PC-3 (cell line): ENCODE measurements around the gene ESRRG. TPM values are rescaled to one million over a fixed set of nuclear protein-coding genes. Genes with fewer than 3 reads are reported as not detected.

Experiments used
- ATAC-seq: fragments of 200-7000 bp; cut with Tn5 transposase; 2 replicates; pipeline ENCODE4 v1.9.1; 2020; ENCODE audit warnings: mild to moderate bottlenecking, moderate library complexity
- BruUV-seq: library from RNA; stranded (reverse); fragments of 400-500 nt; replicated peaks from 2 replicates; lab custom pipeline; 2021; lab: Mats Ljungman, UMichigan
- CTCF ChIA-PET: fragments of 300-600 bp; sonication (Branson Sonifier 250); formaldehyde crosslinking; loops from one replicate; lab custom pipeline; 2022; ENCODE audit warnings: antibody characterized with exemption; lab: Charles Lee
- POLR2A ChIA-PET: fragments of 300-600 bp; sonication (Branson Sonifier 250); formaldehyde crosslinking; loops from one replicate; lab custom pipeline; 2022; ENCODE audit warnings: antibody characterized with exemption; ENCODE audit not compliant: unreplicated experiment; lab: Charles Lee
- DNase-seq: peaks from one replicate; pipeline ENCODE4 v3.0.0-alpha.2; 2015
- H2AFZ ChIP-seq: fragments of 300-600 bp; sonication (generic); 2 replicates; pipeline ENCODE4 v1.6.0; 2016; ENCODE audit warnings: antibody characterized with exemption, low read length
- H3F3A ChIP-seq: fragments of 300-600 bp; sonication (generic); one replicate; pipeline ENCODE4 v1.6.0; 2017; ENCODE audit warnings: antibody characterized with exemption, low read length, control low read depth, mild to moderate bottlenecking; ENCODE audit not compliant: unreplicated experiment
- H3K27ac ChIP-seq: fragments of 300-600 bp; sonication (generic); 2 replicates; pipeline ENCODE4 v1.5.1; 2016; ENCODE audit warnings: mild to moderate bottlenecking, low read length
- H3K27me3 ChIP-seq: fragments of 300-600 bp; sonication (generic); 2 replicates; pipeline ENCODE4 v1.6.1; 2016; ENCODE audit warnings: low read length, mixed read lengths
- H3K36me3 ChIP-seq: fragments of 300-600 bp; sonication (generic); 2 replicates; pipeline ENCODE4 v1.6.1; 2016; ENCODE audit warnings: low read depth, mixed run types, low read length, mixed read lengths
- H3K4me1 ChIP-seq: fragments of 300-600 bp; sonication (generic); 2 replicates; pipeline ENCODE4 v1.5.1; 2016; ENCODE audit warnings: low read length; ENCODE audit not compliant: insufficient read depth
- H3K4me2 ChIP-seq: fragments of 300-600 bp; sonication (generic); 2 replicates; pipeline ENCODE4 v1.6.0; 2016; ENCODE audit warnings: low read length
- H3K4me3 ChIP-seq: fragments of 300-600 bp; sonication (generic); 2 replicates; pipeline ENCODE4 v1.5.1; 2016; ENCODE audit warnings: mild to moderate bottlenecking, low read length, mixed read lengths
- H3K79me2 ChIP-seq: fragments of 300-600 bp; sonication (generic); 2 replicates; pipeline ENCODE4 v1.6.1; 2017; ENCODE audit warnings: low read length, mixed read lengths
- H3K9ac ChIP-seq: fragments of 300-600 bp; sonication (generic); 2 replicates; pipeline ENCODE4 v1.6.0; 2016; ENCODE audit warnings: mild to moderate bottlenecking, low read length
- H3K9me2 ChIP-seq: fragments of 300-600 bp; sonication (generic); replicated peaks from 2 replicates; pipeline ENCODE4 v1.6.1; 2016; ENCODE audit warnings: mixed run types, low read length, mixed read lengths
- H3K9me3 ChIP-seq: fragments of 300-600 bp; sonication (generic); 2 replicates; pipeline ENCODE4 v1.6.1; 2016; ENCODE audit warnings: low read length, mixed read lengths
- H4K20me1 ChIP-seq: fragments of 300-600 bp; sonication (generic); 2 replicates; pipeline ENCODE4 v1.6.1; 2016; ENCODE audit warnings: low read length, mixed read lengths
- EZH2 ChIP-seq: fragments of 300-600 bp; sonication (generic); IDR thresholded peaks from one replicate; pipeline ENCODE4 v1.6.1; 2017; ENCODE audit warnings: antibody characterized with exemption, mild to moderate bottlenecking, low read length; ENCODE audit not compliant: unreplicated experiment
- EZH2phosphoT487 ChIP-seq: fragments of 300-600 bp; sonication (generic); IDR thresholded peaks from 2 replicates; pipeline ENCODE4 v1.6.1; 2018; ENCODE audit warnings: mild to moderate bottlenecking, antibody characterized with exemption, low read length, borderline replicate concordance
- intact Hi-C: fragments of 100-400 bp; cut with micrococcal nuclease; formaldehyde crosslinking; loops from 2 replicates; pipeline ENCODE4 v1.9.0; 2023
- total RNA-seq: library from RNA; depleted of rRNA; stranded (reverse); fragments of >200 nt; gene quantifications from 2 replicates; pipeline ENCODE4 v1.2.3, GENCODE V29; 2014
- TF ChIP-seq, protein P1 (sequence below): fragments of 300-600 bp; sonication (generic); conservative IDR thresholded peaks from 2 replicates; pipeline ENCODE4 v1.5.1; 2017; ENCODE audit warnings: antibody characterized with exemption, low read depth, mild to moderate bottlenecking, low read length

ESRRG gene
- total RNA-seq, 1 experiment from 2014 or later: 1.7 TPM

DNA sequence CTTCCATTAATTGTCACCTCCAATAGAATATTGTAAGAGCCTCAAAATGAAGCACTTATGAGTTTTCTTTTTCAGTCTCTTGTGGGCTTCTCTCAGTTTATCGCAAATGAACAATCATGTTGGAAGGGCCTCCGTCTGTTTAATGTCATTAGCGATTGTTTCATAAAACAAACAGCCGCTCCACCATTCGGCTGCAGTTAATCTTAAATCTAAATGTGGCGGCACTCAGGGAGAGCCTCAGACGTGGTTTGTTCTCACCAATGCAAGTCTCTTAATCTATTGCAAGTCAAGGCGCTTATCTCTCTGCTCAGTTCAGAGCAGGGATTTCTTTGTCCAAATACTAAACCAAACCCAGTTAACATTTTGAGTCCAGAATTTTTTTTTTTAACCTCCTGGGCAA, 34.9 kb upstream of the ESRRG start:
- H3K9me2 ChIP-seq: no peaks in the 10 kb centered on the region
- H3K79me2 ChIP-seq: no peaks in the 10 kb centered on the region
- H3K9me3 ChIP-seq: no peaks in the 10 kb centered on the region
- ChIA-PET POLR2A (no interaction called here), CTCF (no interaction called here)
- H2AFZ ChIP-seq: no peak overlapping the region
- no peak for TF ChIP-seq EZH2phosphoT487
- no peak for TF ChIP-seq EZH2
- H3K4me2 ChIP-seq: no peak overlapping the region
- no peak overlapping the region for H3K27ac ChIP-seq
- ATAC-seq: no peak
- no peaks in the 10 kb centered on the region for H3K36me3 ChIP-seq
- intact Hi-C loops: loop anchor here (10.0 kb wide), 1 partner anchor 637 kb away; no protein-coding TSS in a partner anchor
- no peaks in the 10 kb centered on the region for H3K4me1 ChIP-seq
- no peak overlapping the region for H3K9ac ChIP-seq
- DNase-seq: no peak
- no TSS peak for BruUV-seq
- no peaks in the 10 kb centered on the region for H3F3A ChIP-seq
- 0 out of 2 replicates have a peak, but pooled peaks cover 9% of the 10 kb centered on the region for H3K27me3 ChIP-seq
- no peak overlapping the region for H3K4me3 ChIP-seq
- no peaks in the 10 kb centered on the region for H4K20me1 ChIP-seq

GRCh38 chr1:216757110-216757509, 33.9 kb upstream of the ESRRG start:
- H3K4me3 ChIP-seq: no peak overlapping the region
- H3K4me2 ChIP-seq: no peak overlapping the region
- no peak overlapping the region for H3K27ac ChIP-seq
- no peaks in the 10 kb centered on the region for H3K9me2 ChIP-seq
- no peaks in the 10 kb centered on the region for H3K79me2 ChIP-seq
- H3K9ac ChIP-seq: no peak overlapping the region
- TF ChIP-seq EZH2phosphoT487: no peak
- TF ChIP-seq, protein P1, sequence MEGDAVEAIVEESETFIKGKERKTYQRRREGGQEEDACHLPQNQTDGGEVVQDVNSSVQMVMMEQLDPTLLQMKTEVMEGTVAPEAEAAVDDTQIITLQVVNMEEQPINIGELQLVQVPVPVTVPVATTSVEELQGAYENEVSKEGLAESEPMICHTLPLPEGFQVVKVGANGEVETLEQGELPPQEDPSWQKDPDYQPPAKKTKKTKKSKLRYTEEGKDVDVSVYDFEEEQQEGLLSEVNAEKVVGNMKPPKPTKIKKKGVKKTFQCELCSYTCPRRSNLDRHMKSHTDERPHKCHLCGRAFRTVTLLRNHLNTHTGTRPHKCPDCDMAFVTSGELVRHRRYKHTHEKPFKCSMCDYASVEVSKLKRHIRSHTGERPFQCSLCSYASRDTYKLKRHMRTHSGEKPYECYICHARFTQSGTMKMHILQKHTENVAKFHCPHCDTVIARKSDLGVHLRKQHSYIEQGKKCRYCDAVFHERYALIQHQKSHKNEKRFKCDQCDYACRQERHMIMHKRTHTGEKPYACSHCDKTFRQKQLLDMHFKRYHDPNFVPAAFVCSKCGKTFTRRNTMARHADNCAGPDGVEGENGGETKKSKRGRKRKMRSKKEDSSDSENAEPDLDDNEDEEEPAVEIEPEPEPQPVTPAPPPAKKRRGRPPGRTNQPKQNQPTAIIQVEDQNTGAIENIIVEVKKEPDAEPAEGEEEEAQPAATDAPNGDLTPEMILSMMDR: no peak
- no peak for TF ChIP-seq EZH2
- intact Hi-C loops: loop anchor here (10.0 kb wide), 1 partner anchor 638 kb away; no protein-coding TSS in a partner anchor
- DNase-seq (no peak), ATAC-seq (no peak)
- no TSS peak for BruUV-seq
- H3K4me1 ChIP-seq: no peaks in the 10 kb centered on the region
- no peaks in the 10 kb centered on the region for H3K9me3 ChIP-seq
- ChIA-PET CTCF (no interaction called here), POLR2A (interaction anchor here (0.6 to 0.7 kb wide), 2 partner anchors 154 to 233 kb away, joined by 4 to 5 read pairs; no protein-coding TSS in a partner anchor)
- 0 out of 2 replicates have a peak, but pooled peaks cover 15% of the 10 kb centered on the region for H3K27me3 ChIP-seq
- H2AFZ ChIP-seq: no peak overlapping the region
- H4K20me1 ChIP-seq: no peaks in the 10 kb centered on the region
- H3K36me3 ChIP-seq: no peaks in the 10 kb centered on the region
- no peaks in the 10 kb centered on the region for H3F3A ChIP-seq

DNA sequence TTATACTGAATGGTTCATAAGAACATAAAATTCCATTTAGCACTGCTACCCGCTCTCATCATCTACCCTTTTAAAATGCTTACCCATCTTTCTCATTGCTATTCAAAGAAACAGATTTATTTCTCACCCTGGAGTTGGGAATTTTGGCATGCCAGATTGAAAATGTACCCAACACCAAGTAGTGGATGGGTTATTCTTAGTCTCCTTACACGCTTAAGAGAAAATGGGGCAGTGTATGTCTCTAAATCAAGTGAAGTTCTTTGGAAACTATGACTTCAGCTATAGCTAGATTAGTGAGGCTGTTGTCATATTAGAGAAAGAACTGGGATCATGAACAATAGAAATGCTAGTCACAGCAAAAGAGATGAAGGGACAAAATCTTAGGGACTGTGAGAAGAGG, 27.7 kb upstream of the ESRRG start:
- H3K36me3 ChIP-seq: no peaks in the 10 kb centered on the region
- no peak overlapping the region for H3K4me2 ChIP-seq
- POLR2A ChIA-PET: no interaction called here
- DNase-seq: no peak
- ATAC-seq: no peak
- CTCF ChIA-PET: no interaction called here
- H3K79me2 ChIP-seq: no peaks in the 10 kb centered on the region
- BruUV-seq: no TSS peak
- H2AFZ ChIP-seq: no peak overlapping the region
- no peaks in the 10 kb centered on the region for H4K20me1 ChIP-seq
- intact Hi-C loops: loop anchor here (1.0 to 10.0 kb wide), 12 partner anchors 152 to 1420 kb away; no protein-coding TSS in a partner anchor
- no peak overlapping the region for H3K27ac ChIP-seq
- TF ChIP-seq EZH2: no peak
- TF ChIP-seq, protein P1: no peak
- TF ChIP-seq EZH2phosphoT487: no peak
- no peak overlapping the region for H3K9ac ChIP-seq
- no peaks in the 10 kb centered on the region for H3F3A ChIP-seq
- H3K9me3 ChIP-seq: no peaks in the 10 kb centered on the region
- H3K9me2 ChIP-seq: no peaks in the 10 kb centered on the region
- H3K4me3 ChIP-seq: no peak overlapping the region
- no peaks in the 10 kb centered on the region for H3K4me1 ChIP-seq
- H3K27me3 ChIP-seq: peaks cover 15% of the 10 kb centered on the region; the same call in 1 of the 2 replicates
